Osteocyte (in vitro differentiated cells): ENCODE results near the gene ALS2CL. TPM values are rescaled to one million over a fixed set of nuclear protein-coding genes. Genes with fewer than 3 reads are reported as not detected.

Experiments
- DNase-seq: peaks from one replicate; pipeline ENCODE4 v3.0.0; 2021; ENCODE audit warnings: mixed read lengths; ENCODE audit not compliant: unreplicated experiment; ENCODE audit errors: extremely low spot score
- H3K27ac Mint-ChIP-seq: one replicate; pipeline ENCODE4 v1.8.0; 2021; ENCODE audit warnings: mild to moderate bottlenecking, mixed read lengths; ENCODE audit not compliant: unreplicated experiment
- H3K27me3 Mint-ChIP-seq: one replicate; pipeline ENCODE4 v1.8.0; 2021; ENCODE audit warnings: mixed read lengths; ENCODE audit not compliant: unreplicated experiment
- H3K36me3 Mint-ChIP-seq: one replicate; pipeline ENCODE4 v1.8.0; 2021; ENCODE audit warnings: mixed read lengths; ENCODE audit not compliant: unreplicated experiment
- H3K4me1 Mint-ChIP-seq: one replicate; pipeline ENCODE4 v1.8.0; 2021; ENCODE audit warnings: mixed read lengths; ENCODE audit not compliant: unreplicated experiment
- H3K4me3 Mint-ChIP-seq: one replicate; pipeline ENCODE4 v1.8.0; 2021; ENCODE audit warnings: mild to moderate bottlenecking, moderate library complexity, mixed read lengths; ENCODE audit not compliant: unreplicated experiment
- H3K9me3 Mint-ChIP-seq: one replicate; pipeline ENCODE4 v1.8.0; 2021; ENCODE audit warnings: mixed read lengths; ENCODE audit not compliant: unreplicated experiment
- total RNA-seq: library from RNA; stranded (reverse); gene quantifications from 2 replicates; pipeline ENCODE4 v1.2.1, GENCODE V29; 2021
- TF ChIP-seq, protein P1 (sequence below): fragments of 200-600 bp; sonication (generic); IDR thresholded peaks from 2 replicates; pipeline ENCODE4 v1.5.0; 2021; ENCODE audit warnings: antibody characterized with exemption, mild to moderate bottlenecking, moderate library complexity

ALS2CL gene
- total RNA-seq, 1 donor from 2014 or later, result 0.99 TPM

DNA sequence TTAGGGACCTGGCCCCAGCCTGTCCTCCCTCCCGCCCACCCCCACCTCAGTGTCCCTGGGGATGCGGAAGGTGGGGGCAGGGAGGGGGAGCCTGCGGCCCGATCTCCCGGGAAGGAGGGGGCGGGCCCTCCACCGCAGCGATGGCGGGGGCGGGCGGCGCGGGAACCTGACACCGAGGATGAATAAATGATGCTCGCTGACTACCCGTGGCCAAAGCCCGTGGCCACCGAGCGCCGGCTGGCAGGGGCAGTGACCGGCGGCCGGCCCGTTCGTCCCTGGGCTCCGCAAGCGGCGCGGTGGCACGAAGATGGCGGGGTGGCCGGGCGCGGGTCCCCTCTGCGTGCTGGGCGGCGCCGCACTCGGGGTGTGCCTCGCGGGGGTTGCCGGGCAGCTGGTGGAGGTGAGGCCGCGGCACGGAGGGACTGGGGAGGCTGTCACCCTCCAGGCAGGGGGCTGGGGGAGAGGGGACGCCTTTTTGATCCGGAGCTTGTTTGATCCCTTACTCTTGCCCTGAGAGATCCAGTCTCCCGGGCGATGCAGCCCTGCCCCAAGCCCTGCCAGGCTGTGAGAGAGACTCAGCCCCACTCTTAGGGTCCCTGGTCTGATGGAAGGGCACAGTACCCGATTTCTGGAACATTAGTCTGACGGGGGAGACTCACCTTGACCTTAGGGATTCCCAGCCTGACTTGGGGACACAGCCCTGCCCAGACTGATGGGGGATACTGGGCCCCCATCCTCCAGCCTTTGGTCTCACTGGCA is 7.9 kb upstream of the ALS2CL start, which contains the start of gene TMIE:
TMIE (plus strand) TSS at position 212 of the 759 bp plus-strand sequence; CDS start at position 308, 96 bp downstream.
- TF ChIP-seq, protein P1, sequence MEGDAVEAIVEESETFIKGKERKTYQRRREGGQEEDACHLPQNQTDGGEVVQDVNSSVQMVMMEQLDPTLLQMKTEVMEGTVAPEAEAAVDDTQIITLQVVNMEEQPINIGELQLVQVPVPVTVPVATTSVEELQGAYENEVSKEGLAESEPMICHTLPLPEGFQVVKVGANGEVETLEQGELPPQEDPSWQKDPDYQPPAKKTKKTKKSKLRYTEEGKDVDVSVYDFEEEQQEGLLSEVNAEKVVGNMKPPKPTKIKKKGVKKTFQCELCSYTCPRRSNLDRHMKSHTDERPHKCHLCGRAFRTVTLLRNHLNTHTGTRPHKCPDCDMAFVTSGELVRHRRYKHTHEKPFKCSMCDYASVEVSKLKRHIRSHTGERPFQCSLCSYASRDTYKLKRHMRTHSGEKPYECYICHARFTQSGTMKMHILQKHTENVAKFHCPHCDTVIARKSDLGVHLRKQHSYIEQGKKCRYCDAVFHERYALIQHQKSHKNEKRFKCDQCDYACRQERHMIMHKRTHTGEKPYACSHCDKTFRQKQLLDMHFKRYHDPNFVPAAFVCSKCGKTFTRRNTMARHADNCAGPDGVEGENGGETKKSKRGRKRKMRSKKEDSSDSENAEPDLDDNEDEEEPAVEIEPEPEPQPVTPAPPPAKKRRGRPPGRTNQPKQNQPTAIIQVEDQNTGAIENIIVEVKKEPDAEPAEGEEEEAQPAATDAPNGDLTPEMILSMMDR, result no peak
- peaks cover 13% of the 10 kb centered on the region for H3K4me1 Mint-ChIP-seq

DNA sequence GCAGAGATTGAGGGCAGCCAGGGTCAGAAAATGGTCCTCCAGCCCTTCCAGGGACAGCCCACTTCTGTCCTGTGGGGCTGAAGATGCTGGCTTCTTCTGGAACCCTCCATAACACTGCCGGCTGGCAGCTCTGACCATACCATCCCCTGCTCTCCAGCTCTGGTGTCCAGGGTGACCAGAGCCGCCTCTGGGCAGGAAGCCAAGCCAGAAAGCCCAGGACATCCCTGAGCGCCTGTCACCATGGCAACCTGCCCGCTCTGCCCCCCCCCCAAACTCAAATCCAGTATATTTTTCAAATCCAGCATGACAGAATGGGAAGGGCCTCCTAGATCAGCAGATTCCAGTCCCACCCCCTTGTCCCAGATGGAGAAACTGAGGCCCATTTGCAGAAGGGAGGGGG is 7.3 kb upstream of the ALS2CL start:
- DNase-seq, result no peak
- H3K4me1 Mint-ChIP-seq, result peaks cover 13% of the 10 kb centered on the region
- TF ChIP-seq, protein P1, result no peak
- no peak overlapping the region for H3K4me3 Mint-ChIP-seq
- H3K27me3 Mint-ChIP-seq, result peaks cover 5% of the 10 kb centered on the region
- H3K36me3 Mint-ChIP-seq, result no peaks in the 10 kb centered on the region
- H3K27ac Mint-ChIP-seq, result no peak overlapping the region
- H3K9me3 Mint-ChIP-seq, result no peaks in the 10 kb centered on the region

More for the DNA sequence above, 7.9 kb upstream of the ALS2CL start, which contains the start of gene TMIE:
- H3K27me3 Mint-ChIP-seq, result peaks cover 5% of the 10 kb centered on the region
- DNase-seq, result no peak
- H3K4me3 Mint-ChIP-seq, result no peak within 1 kb of the TSS
- no peaks in the 10 kb centered on the region for H3K36me3 Mint-ChIP-seq
- H3K27ac Mint-ChIP-seq, result no peak within 1 kb of the TSS
- no peaks in the 10 kb centered on the region for H3K9me3 Mint-ChIP-seq

DNA sequence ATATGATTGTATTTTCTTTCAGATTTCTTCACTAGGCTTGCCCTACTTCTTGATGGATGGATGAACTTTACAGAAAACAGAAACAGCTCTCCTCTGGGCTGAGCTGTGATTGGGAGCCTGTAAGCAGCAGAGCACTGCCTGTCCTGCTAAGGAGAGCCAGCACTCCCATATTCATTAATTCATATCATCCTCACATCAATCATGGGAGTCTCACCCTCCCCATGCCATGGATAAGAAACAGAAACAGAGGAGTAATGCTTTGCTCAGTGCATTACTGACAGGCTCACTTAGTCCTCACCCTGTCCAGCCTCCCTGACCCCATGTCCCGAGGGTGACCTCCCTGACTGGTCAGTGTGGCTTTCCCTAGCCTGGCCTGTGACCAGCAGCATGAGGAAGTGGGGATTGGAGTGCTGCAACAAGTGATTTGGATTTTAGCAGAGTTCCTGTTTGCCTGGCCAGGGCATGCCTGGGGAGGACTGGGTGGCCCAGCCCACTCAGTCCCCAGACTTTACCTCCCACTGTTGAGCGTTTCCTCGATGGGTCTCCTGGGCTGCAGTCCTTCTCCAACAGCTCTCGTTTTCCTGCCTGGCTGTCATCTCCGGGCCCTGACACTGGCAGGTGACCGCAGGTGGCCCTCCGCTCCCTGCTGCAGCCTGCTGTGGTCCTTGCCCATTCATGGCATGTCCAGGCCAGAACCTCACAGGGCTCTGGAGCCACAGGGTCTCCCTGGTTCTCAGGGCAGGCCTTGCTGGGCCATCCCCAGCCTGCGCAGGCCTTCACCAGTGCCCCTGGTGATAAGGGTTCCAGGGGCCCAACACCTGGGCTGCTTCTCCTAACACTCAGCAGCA is 6.4 kb upstream of the ALS2CL start:
- Mint-ChIP-seq H3K4me3 (no peak overlapping the region), H3K36me3 (no peaks in the 10 kb centered on the region), H3K27ac (no peak overlapping the region), H3K4me1 (peaks cover 15% of the 10 kb centered on the region), H3K27me3 (peaks cover 5% of the 10 kb centered on the region), H3K9me3 (no peaks in the 10 kb centered on the region)
- no peak for DNase-seq
- TF ChIP-seq, protein P1, result no peak

DNA sequence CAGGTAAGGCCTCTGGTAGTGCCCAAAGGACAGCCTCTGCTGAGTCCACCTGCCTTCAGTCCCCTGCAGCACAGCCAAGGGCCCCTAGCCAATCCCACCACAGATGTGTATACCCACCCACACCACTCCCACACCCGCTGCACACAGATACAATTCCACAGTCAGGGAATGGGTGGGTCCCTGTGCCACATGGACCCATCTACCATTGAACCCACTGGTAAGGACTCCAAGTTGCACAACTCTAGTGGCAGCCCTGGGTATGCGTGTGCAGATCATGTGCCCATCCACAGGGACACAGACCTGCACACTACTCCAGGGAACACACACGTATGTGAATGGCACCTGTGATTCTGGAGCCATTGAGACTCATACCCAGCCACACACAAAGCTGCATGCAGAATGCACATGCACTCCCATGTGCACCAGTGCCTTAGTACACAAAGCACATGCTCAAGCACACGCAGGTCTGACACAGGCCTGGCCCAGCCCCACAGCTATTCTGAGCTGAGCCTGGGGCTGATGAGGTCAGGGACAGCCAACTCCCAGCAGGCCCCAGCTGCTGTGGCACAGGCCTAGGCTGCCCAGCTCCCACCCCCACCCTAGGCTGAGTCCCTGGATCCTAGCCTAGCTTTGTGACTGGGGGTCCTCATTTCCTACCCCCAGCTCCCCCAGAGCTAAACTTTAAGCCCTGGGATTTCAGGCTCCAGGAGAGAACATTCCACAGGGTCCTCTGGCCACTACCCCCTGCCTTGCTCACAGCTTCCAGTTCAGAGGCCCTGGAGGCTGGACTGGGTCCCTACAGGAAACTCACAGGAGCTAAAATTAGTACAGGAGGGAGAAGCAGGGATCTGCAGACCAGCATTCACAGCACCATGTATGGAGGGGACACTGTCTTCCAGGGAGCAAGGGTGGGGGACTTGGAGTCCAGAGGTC is 2.7 kb upstream of the ALS2CL start:
- Mint-ChIP-seq H3K27me3 (no peaks in the 10 kb centered on the region), H3K36me3 (no peaks in the 10 kb centered on the region), H3K4me1 (peaks cover 21% of the 10 kb centered on the region), H3K27ac (no peak overlapping the region), H3K4me3 (no peak overlapping the region), H3K9me3 (no peaks in the 10 kb centered on the region)
- TF ChIP-seq, protein P1, result no peak
- no peak for DNase-seq
